Measurements from ENCODE around the gene COL28A1.

Gene COL28A1

DNA sequence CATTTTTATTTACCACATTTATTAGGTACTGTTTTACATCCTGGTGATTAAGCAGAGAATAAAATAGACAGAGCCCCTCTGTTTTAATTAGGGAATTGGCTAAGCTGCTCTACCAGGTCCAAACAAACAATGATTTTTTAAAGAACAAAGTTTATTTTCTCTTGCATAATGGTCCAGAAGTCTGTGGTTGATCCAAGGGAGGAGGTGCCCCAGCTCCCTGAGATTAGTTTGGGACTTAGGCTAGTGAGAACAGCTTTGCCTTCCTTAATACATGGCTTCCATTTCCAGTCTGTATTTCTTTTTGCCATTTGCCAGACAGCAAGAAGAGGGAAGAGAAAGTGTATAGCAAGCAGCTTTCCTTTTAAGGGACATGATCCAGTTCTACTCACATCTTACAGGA, 28.1 kb upstream of the COL28A1 start:
- TF ChIP-seq FOXP2 (optimal IDR thresholded peaks at IDR 0.05; ENCODE audit: borderline replicate concordance, extremely low read depth, extremely low read length, insufficient read depth) (no peak), POLR2AphosphoS5 (IDR thresholded peaks at IDR 0.05; ENCODE audit: low read depth, low read length) (no peak), TAF1 (IDR thresholded peaks at IDR 0.05; ENCODE audit: borderline replicate concordance, insufficient read depth, low read length) (no peak), SIN3A (IDR thresholded peaks at IDR 0.05; ENCODE audit: borderline replicate concordance, insufficient read depth, low read length) (no peak)
- TF ChIP-seq, protein P1, sequence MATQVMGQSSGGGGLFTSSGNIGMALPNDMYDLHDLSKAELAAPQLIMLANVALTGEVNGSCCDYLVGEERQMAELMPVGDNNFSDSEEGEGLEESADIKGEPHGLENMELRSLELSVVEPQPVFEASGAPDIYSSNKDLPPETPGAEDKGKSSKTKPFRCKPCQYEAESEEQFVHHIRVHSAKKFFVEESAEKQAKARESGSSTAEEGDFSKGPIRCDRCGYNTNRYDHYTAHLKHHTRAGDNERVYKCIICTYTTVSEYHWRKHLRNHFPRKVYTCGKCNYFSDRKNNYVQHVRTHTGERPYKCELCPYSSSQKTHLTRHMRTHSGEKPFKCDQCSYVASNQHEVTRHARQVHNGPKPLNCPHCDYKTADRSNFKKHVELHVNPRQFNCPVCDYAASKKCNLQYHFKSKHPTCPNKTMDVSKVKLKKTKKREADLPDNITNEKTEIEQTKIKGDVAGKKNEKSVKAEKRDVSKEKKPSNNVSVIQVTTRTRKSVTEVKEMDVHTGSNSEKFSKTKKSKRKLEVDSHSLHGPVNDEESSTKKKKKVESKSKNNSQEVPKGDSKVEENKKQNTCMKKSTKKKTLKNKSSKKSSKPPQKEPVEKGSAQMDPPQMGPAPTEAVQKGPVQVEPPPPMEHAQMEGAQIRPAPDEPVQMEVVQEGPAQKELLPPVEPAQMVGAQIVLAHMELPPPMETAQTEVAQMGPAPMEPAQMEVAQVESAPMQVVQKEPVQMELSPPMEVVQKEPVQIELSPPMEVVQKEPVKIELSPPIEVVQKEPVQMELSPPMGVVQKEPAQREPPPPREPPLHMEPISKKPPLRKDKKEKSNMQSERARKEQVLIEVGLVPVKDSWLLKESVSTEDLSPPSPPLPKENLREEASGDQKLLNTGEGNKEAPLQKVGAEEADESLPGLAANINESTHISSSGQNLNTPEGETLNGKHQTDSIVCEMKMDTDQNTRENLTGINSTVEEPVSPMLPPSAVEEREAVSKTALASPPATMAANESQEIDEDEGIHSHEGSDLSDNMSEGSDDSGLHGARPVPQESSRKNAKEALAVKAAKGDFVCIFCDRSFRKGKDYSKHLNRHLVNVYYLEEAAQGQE (IDR thresholded peaks at IDR 0.05; ENCODE audit: insufficient read depth in 1 of 2, low read depth in 2 of 2, low read length in 2 of 2), result no peak

DNA sequence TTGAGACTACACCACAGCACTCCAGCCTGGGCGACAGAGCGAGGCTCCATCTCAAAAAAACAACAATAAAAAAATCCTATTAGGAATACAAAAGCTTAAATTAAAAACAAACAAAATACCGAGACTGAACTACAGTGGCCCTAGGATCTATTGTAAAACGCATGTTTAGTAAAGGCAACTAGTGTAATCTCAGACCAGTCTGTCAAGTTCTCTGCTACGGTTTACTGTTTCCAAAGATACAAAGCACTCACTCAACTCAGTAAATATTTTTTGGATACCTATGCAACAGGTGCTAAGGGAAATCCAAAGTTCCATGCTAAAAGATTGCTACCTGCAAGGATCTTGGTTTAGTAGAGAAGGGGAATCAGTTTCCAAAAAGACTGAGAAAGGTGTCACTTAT, 27.6 kb upstream of the COL28A1 start:
- TF ChIP-seq FOXP2 (optimal IDR thresholded peaks at IDR 0.05; ENCODE audit: borderline replicate concordance, extremely low read depth, extremely low read length, insufficient read depth) (no peak), TAF1 (IDR thresholded peaks at IDR 0.05; ENCODE audit: borderline replicate concordance, insufficient read depth, low read length) (no peak), POLR2AphosphoS5 (IDR thresholded peaks at IDR 0.05; ENCODE audit: low read depth, low read length) (no peak), SIN3A (IDR thresholded peaks at IDR 0.05; ENCODE audit: borderline replicate concordance, insufficient read depth, low read length) (no peak)
- TF ChIP-seq, protein P1 (IDR thresholded peaks at IDR 0.05; ENCODE audit: insufficient read depth in 1 of 2, low read depth in 2 of 2, low read length in 2 of 2), result no peak

DNA sequence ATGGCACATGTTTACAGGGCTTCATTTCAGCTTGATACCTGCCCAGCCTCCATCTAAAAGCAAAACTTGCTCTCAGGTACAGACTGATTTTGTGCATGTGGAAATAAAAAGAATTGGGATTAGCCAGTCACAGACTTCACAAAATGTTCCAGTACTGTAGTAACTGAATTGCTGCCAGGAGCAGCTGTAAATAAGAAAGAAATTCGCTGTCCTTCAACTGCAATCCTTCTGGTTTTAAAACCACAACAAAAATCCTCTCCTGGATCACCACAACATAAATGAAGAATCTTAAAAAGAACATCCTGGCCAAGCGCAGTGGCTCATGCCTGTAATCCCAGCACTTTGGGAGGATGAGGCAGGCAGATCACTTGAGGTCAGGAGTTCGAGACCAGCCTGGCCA, 27.1 kb upstream of the COL28A1 start:
- no peak for TF ChIP-seq SIN3A (IDR thresholded peaks at IDR 0.05; ENCODE audit: borderline replicate concordance, insufficient read depth, low read length)
- TF ChIP-seq FOXP2 (optimal IDR thresholded peaks at IDR 0.05; ENCODE audit: borderline replicate concordance, extremely low read depth, extremely low read length, insufficient read depth), result no peak
- no peak for TF ChIP-seq POLR2AphosphoS5 (IDR thresholded peaks at IDR 0.05; ENCODE audit: low read depth, low read length)
- TF ChIP-seq, protein P1 (IDR thresholded peaks at IDR 0.05; ENCODE audit: insufficient read depth in 1 of 2, low read depth in 2 of 2, low read length in 2 of 2), result no peak
- no peak for TF ChIP-seq TAF1 (IDR thresholded peaks at IDR 0.05; ENCODE audit: borderline replicate concordance, insufficient read depth, low read length)

DNA sequence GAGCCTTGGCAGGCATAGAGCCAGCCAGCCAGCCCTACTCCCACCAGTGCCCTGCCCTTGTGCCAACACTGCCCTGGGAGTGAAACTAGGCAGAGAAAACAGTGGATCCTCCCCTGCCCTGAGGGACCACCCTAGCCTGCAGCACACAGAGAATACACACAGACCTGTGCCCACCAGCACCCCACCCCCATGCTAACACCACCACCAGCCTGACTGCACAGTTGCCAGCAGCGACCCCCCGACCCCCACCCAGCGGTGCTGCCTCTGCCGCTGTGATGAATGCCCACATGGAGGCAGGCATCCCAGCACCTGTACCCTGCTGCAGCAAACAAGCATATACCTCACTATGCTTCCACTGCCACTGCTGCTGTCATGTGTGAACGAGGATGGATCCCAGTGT, 21.6 kb upstream of the COL28A1 start:
- TF ChIP-seq FOXP2 (optimal IDR thresholded peaks at IDR 0.05; ENCODE audit: borderline replicate concordance, extremely low read depth, extremely low read length, insufficient read depth) (no peak), SIN3A (IDR thresholded peaks at IDR 0.05; ENCODE audit: borderline replicate concordance, insufficient read depth, low read length) (no peak), POLR2AphosphoS5 (IDR thresholded peaks at IDR 0.05; ENCODE audit: low read depth, low read length) (no peak), TAF1 (IDR thresholded peaks at IDR 0.05; ENCODE audit: borderline replicate concordance, insufficient read depth, low read length) (no peak)
- TF ChIP-seq, protein P1 (IDR thresholded peaks at IDR 0.05; ENCODE audit: insufficient read depth in 1 of 2, low read depth in 2 of 2, low read length in 2 of 2), result no peak

DNA sequence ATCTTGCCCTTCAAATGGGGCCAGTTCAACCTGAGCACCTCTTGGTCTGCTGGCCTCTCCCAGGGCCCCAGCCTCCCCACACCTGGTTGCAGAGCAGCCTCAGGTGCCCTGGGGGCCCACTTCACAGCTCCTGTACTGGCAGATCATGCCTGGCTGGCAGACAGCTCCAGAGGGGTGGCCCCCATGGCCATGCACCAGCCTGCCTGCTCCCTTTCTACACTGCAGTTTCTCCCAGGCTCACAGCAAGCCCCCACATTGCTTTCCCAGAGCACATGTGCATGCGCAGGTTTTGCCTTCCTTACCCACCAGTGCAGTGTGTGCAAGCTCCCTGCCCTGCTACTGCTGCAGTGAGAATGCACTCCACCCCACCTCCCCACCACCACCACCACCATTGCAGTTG, 21.2 kb upstream of the COL28A1 start:
- TF ChIP-seq, protein P1 (IDR thresholded peaks at IDR 0.05; ENCODE audit: insufficient read depth in 1 of 2, low read depth in 2 of 2, low read length in 2 of 2), result no peak
- TF ChIP-seq FOXP2 (optimal IDR thresholded peaks at IDR 0.05; ENCODE audit: borderline replicate concordance, extremely low read depth, extremely low read length, insufficient read depth), result no peak
- no peak for TF ChIP-seq POLR2AphosphoS5 (IDR thresholded peaks at IDR 0.05; ENCODE audit: low read depth, low read length)
- TF ChIP-seq SIN3A (IDR thresholded peaks at IDR 0.05; ENCODE audit: borderline replicate concordance, insufficient read depth, low read length), result no peak
- TF ChIP-seq TAF1 (IDR thresholded peaks at IDR 0.05; ENCODE audit: borderline replicate concordance, insufficient read depth, low read length), result no peak

Measured in PFSK-1 (cell line).